Eye (tissue), 1 donor: Measurements from ENCODE around the gene TMEM35B.
A peak's percentile ranks its signal among the peaks of the same experiment; 100 is the strongest.
"Not testable (repeated sequence)": the region's sequence is repeated elsewhere in the genome, so short reads cannot be mapped to it uniquely, and the experiment has no call there.

Experiments used
- DNase-seq: peaks from one replicate; pipeline ENCODE4 v3.0.0-alpha.2; 2015

Gene TMEM35B

DNA sequence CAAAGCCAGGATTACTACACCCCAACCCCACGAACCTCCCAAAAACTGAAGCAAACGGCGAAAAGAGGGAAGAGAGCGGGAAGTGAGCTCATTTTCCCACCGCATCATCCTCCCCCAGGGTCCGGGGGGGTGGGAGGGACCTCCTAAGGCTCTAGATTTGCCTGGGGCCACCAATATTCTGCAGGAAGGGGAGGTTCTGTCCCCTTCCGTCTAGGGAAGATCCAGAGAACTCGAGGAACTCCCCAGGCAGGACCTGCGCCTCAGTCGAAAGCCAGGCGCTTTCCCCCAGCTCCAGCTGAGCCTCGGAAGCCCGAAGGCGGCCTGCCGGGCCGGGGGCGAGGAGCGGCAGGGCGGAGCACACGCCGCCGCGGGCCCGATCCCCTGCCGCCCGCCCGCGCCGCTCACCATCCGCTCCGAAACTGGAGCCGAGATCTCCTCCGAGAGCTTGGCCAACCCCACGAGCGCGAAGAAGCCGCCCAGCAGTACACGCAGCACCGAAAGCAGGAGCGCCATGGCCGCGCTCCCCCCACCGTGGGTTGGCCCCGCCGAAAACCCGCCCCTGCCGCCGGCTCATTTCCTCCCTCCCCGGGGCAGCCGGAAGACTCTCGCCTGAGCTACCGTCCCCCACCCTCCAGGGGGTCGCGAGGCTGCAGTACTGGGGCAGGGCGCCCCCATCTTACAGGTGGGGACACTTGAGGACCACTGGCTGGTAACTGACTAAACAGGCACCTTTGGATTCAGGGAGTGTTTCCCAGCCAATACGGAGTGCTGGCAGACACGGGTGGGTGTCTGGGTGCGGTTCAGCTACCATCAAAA is at the start of gene TMEM35B:
TMEM35B (minus strand) TSS at position 555 of the 816 bp plus-strand sequence; CDS start at position 513, 42 bp downstream.
- DNase-seq = peak; percentile 72

GRCh38 chr1:35033346-35033745 is 48.2 kb upstream of the TMEM35B start:
- no peak for DNase-seq

- DNase-seq = no peak
These were observed 47.2 kb upstream of the TMEM35B start for GRCh38 chr1:35032384-35032739.

- DNase-seq = no peak
These were observed 45.8 kb upstream of the TMEM35B start for GRCh38 chr1:35030756-35031446.

DNA sequence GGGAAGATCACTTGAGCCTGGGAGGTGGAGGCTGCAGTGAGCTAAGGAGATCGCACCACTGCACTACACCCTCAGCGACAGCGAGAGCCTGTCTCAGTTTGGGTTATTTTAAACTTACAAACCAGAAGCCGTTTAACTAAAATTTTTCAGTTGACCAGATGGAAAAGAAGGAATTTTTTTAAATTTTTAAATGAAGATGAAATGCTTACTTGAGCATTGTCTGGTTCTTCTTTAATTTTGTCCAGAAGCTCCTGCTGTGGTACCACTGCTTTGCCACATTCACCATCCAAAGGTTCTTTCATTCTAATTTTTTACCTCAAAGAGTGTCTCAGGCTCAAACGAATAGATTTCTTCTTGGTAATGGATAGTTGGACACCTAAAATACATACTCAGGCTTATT is 45.2 kb upstream of the TMEM35B start:
- DNase-seq = no peak

- DNase-seq = no peak
These were observed 44.6 kb upstream of the TMEM35B start for GRCh38 chr1:35029761-35030160.

DNA sequence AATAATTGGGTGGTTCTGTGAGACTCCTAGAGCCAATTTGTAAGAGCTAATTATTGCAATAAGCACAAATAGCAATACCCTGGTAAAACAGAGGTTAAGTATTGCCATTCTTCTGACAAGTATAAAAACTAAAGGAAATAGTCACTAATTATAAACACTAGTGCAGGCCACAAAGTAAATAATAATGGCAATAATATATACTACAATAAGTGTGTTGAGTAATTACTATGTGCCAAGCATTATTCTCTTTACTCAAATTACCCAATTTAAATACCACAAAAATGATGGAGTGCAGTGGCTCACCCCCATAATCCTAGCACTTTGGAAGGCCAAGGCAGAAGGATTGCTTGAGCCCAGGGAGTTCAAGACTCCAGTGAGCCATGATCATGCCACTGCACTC is 31.3 kb upstream of the TMEM35B start:
- DNase-seq = no peak

DNA sequence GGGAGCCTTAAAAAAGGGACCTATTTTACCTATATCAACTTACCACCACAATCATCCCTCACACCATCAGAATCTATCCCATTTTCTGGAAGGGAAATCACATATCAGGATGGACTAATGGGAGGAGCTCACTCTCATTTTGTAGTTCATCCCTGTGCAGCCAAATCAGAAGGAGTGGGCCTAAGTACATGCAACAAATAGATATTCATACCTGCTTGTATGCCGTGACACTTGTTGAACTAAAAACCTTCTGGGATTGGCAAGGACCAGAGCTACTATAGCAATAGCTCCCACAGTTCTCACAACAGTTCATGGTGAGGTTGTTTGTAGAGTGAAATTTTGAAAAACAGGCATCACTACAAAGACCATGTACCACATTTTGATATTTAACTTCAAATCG is 29.3 kb upstream of the TMEM35B start:
- DNase-seq = no peak

- no peak for DNase-seq
These were observed 20.6 kb upstream of the TMEM35B start for GRCh38 chr1:35005711-35006110.

GRCh38 chr1:35001743-35002142 is 16.6 kb upstream of the TMEM35B start:
- no peak for DNase-seq

GRCh38 chr1:34994878-34995277 is 9.7 kb upstream of the TMEM35B start:
- DNase-seq = no peak

- no peak for DNase-seq
These were observed 3.4 kb upstream of the TMEM35B start for GRCh38 chr1:34988581-34988980.

DNA sequence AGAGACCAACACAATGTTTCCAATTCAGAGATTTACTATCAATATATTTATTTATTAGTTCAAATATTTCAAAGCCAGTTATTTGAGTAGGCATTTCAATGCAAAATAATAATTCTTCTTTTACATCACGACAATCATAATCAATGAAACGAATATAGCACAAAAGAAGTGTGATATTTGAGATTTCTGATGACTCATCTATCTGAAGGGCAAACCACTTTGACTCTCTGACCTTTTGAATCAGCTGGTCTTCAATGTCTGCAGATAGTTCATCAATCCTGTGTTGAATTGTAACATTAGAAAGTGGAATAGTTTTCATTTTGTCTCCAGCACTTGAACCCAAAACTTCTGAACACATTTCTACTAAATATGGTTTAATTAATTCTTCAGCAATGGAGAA is 3.0 kb upstream of the TMEM35B start:
- no peak for DNase-seq

DNA sequence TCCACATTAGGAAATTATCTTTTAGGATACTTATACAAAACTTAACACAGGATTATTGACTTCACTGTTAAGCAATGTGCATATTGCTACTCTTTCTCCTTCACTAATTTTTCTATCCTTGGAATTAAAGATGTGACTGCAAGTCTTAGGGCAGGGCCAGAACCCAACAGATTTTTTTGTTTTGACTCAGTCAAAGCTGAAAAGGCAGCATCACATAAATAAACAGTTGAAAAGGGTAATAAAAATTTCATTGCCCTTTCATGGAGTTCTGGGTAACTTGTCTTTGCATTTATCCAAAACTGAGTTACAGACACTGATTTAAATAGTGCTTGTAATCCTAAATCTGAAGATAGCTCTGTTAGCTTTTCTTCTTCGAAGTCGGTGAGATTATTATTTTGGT is 1.9 kb upstream of the TMEM35B start:
- no peak for DNase-seq

DNA sequence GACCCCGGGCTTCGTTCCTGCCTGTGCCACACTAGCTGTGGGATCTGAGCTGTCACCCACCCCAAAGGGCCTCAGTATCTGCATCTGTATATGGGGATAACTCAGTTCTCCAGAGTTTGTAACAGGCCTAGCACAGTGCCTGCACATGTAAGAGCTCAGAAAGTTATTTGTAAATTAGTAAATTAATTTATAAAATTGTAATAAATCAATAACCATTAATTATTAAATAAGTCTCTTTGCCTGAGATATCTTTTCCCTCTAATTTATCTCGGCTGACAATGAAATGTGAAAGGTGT is 410 bp upstream of the TMEM35B start:
- not testable (repeated sequence) for DNase-seq

DNA sequence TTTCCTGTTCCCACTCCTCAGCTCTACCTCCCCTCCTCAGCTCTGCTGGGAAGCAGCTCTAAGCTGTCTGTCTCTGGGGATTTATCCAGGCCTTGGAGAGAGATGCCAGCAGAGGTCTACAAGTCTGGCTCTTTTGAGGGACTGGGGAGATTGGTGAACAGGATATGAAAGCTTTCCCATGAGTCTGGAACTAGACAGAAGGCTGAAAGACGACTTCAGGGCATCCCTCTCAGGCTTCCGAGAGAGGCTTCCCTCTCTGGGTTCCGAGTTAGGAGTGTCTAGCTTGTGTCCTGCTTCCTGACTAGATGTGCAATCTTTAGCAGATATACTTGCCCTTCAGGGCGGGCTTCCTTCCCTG is 733 bp downstream of the TMEM35B start:
- no peak for DNase-seq

DNA sequence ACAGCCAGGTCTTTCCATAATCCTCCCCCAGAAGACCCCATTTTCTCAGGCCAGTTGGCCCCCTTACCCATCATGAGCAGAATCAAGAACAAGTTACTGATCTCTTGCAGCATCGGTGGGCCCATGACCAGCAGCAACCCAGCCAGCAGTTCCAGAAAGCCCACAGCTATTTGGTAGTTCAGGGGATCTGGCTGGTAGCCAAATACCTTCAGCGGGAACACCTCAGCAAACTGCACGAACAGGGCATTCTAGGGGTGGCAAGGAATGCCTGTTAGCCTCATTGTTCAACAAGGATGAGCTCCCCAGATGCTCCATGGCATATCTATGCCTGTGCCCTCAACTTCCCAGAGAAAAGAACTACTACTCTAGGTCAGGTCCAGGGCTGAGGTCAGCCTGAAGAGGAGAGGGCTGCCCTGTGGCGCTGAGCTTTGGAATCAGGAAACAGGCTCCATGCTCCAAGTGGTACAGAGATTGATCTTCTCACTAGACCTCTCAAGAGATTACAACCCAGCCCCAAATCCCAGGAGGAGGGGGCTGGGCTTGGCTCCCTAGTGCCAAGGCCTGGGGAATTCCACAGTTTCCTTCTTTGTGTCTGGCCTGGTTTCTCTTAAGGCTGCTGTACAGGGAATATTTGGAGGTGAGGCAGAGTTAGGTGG is 1.3 kb downstream of the TMEM35B start:
- peak; percentile 12 for DNase-seq

DNA sequence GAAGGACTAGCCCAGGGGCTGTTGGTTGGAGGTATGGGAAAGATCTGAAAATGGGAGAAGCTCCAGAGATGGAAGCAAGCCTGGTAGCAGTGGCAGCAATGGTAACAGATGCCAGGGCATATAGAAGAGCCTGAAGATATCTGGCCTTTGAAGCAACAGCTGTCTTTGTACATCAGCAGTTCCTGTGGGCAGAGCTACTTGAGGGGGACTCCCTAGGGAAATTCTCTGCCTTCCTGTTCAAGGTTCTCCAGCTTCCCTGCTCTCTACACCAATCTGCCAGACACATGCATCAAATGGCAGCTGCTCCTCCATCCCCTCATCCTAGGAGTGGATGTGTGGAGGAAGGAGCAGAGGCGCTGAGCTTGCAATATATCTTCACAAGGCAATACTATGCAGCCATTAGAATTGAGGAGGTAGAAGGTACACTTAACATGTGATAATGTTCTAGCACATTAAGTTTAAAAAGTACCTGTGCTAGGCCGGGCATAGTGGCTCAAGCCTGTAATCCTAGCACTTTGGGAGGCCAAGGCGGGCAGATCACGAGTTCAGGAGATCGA is 2.2 kb downstream of the TMEM35B start:
- peak; percentile 14 for DNase-seq

DNA sequence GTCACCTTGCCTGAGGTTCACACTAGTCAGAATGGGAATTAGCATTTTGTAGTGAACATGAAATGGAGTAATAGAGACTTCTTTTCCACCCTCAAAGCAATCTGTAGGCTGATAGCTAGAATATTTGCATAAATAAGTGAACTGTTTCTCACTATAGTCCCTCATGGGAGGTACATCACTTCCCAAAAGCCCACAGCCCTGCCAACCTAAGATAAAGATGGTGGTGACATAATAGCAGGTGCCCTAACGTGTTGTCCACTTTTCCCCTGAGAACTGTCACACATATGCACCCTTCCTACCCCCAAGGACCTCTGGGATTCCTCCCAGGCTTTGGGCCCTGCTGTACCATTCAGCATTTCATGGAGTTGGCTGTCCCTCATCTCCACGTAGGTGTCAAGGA is 4.4 kb downstream of the TMEM35B start:
- DNase-seq = no peak

DNA sequence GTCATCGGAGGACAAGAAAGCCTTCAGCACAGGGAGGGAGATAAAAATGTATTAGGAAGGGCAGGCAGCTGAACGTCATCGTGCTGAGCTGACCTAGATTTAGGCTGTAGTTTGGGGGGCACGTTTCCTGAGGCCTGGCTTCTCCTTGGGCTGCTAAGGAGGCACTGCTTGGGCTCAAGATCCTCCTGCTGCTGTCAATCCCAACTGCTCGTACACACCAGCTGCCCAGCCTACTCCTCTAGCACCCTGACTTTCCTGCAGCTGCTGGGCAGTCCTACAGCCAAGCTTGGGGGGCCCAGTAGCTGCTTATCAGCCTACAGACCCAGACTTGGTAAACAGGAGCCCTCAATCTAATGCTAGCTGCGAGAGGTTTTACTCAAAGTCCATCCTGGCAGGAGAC is 6.2 kb downstream of the TMEM35B start:
- peak; percentile 21 for DNase-seq

GRCh38 chr1:34977858-34978257 is 7.3 kb downstream of the TMEM35B start:
- no peak for DNase-seq

DNA sequence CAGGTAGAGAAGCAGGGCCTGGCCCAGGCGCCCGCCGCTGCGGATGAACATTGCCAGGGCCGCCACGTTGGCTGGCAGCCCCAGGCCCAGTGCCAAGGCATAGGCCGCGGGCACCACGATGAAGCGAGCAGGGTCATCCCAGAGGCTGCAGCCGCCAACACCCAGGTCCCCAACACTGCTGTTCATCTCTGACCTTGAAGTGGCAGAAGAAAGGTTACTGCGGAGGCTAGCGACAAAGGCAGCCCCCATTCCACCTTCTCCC is 8.0 kb downstream of the TMEM35B start:
- DNase-seq = no peak

DNA sequence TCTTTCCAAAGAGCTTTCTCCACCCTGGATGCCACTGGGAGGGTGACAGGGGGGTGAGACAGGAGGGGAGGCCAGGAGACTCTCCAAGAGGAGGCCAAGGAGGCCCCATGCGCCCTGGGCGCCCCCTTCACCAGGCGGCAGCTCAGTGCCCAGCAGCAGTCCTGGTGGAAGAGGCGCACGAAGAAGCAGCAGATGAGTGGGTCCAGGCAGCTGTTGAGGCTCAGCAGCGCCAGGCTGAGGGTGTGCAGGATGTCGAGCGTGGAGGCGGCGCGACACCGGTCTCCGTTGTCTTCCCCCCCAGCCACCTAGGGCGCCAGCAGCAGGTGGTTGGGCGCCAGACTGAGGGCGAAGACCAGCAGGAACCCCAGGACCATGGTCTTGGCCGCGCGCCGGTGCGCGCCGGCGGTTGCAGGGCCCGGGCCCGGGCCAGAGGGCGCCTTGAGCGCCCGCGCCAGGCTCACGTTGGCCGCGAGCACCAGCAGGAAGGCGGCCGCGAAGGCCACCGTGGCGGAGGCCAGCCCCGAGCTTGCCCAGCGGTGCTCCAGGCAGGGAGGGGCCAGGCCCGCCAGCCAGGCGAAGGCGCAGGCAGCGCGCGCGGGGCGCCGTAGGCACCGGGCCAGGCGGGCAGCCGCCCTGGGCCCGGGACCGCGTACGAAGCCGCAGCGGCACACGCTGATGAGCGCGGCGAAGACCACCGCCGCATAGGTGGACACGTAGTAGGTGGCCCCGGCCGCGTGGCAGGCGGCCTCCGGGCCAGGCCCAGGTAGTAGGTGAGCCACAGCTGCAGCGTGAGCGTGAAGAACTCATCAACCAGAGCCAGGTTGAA is 8.6 kb downstream of the TMEM35B start:
- DNase-seq = no peak
